Cardiac fibroblast (primary cell): ENCODE measurements around the gene BRD8.

Experiments used
- DNase-seq, 2 donors: peaks; one replicate each; pipeline versions ENCODE4 v3.0.0 to v3.0.0-alpha.2; 2010; ENCODE audit warnings: low read depth in 2 of 2
- H3K4me3 ChIP-seq, 2 donors: replicated peaks in 1 of 2; 1 replicate in 1 of 2; 2 replicates in 1 of 2; pipeline ENCODE4 v1.5.1; 2011; ENCODE audit warnings: low read depth in 2 of 2, low read length in 2 of 2, mild to moderate bottlenecking in 2 of 2, moderate library complexity in 1 of 2
- CTCF ChIP-seq: IDR thresholded peaks from one replicate; pipeline ENCODE4 v1.5.1; 2011; ENCODE audit warnings: low read depth, mild to moderate bottlenecking, low read length, inconsistent platforms

BRD8 gene

GRCh38 chr5:138115254-138115653 lies 63.2 kb downstream of the BRD8 start:
- no peak for TF ChIP-seq CTCF
- DNase-seq: no peak

GRCh38 chr5:138111937-138112336 lies 66.5 kb downstream of the BRD8 start:
- no peak for TF ChIP-seq CTCF
- peak in 1 of 2 donors; percentile 16 for DNase-seq

More at GRCh38 chr5:138115254-138115653, 63.2 kb downstream of the BRD8 start:
- H3K4me3 ChIP-seq: no peak overlapping the region

GRCh38 chr5:138111181-138111580 lies 67.2 kb downstream of the BRD8 start:
- no peak for TF ChIP-seq CTCF
- H3K4me3 ChIP-seq: no peak overlapping the region
- DNase-seq: no peak

More at GRCh38 chr5:138111937-138112336, 66.5 kb downstream of the BRD8 start:
- no peak overlapping the region for H3K4me3 ChIP-seq

GRCh38 chr5:138110266-138110963 lies 68.0 kb downstream of the BRD8 start:
- no peak for TF ChIP-seq CTCF
- no peak for DNase-seq
- no peak overlapping the region for H3K4me3 ChIP-seq

GRCh38 chr5:138109463-138110265 lies 68.8 kb downstream of the BRD8 start:
- TF ChIP-seq CTCF: no peak
- peak in 1 of 2 donors; percentile 10 for DNase-seq
- H3K4me3 ChIP-seq: no peak overlapping the region

- no peak for TF ChIP-seq CTCF
- no peak for DNase-seq
- H3K4me3 ChIP-seq: no peak overlapping the region
Measured at GRCh38 chr5:138107213-138107612, 71.2 kb downstream of the BRD8 start.
